Stimulated activated memory B cell treated with anti-CD40 and anti-IgM and Interleukin-4, amounts not matched to agents 10 μg/mL and 1 μg/mL and 100 μg/mL, for 72 hours (primary cell): Measurements from ENCODE around the gene HORMAD1.
"Not testable (repeated sequence)": the region's sequence is repeated elsewhere in the genome, so short reads cannot be mapped to it uniquely, and the experiment has no call there.

Experiments used
- ATAC-seq: fragments of 150-1000 bp; cut with Tn5 transposase; 2 replicates; pipeline ENCODE4 v1.10.0; 2021
- H3K27ac Mint-ChIP-seq: one replicate; pipeline ENCODE4 v1.8.0; 2022; ENCODE audit warnings: mild to moderate bottlenecking, mixed read lengths
- H3K27me3 Mint-ChIP-seq: one replicate; pipeline ENCODE4 v1.8.0; 2022; ENCODE audit warnings: mixed read lengths
- H3K36me3 Mint-ChIP-seq: one replicate; pipeline ENCODE4 v1.8.0; 2022; ENCODE audit warnings: mixed read lengths
- H3K4me1 Mint-ChIP-seq: one replicate; pipeline ENCODE4 v1.8.0; 2022; ENCODE audit warnings: mixed read lengths
- H3K4me3 Mint-ChIP-seq: one replicate; pipeline ENCODE4 v1.8.0; 2022; ENCODE audit warnings: mild to moderate bottlenecking, moderate library complexity, mixed read lengths
- H3K9me3 Mint-ChIP-seq: one replicate; pipeline ENCODE4 v1.8.0; 2022; ENCODE audit warnings: mixed read lengths

HORMAD1 gene, protein sequence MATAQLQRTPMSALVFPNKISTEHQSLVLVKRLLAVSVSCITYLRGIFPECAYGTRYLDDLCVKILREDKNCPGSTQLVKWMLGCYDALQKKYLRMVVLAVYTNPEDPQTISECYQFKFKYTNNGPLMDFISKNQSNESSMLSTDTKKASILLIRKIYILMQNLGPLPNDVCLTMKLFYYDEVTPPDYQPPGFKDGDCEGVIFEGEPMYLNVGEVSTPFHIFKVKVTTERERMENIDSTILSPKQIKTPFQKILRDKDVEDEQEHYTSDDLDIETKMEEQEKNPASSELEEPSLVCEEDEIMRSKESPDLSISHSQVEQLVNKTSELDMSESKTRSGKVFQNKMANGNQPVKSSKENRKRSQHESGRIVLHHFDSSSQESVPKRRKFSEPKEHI

DNA sequence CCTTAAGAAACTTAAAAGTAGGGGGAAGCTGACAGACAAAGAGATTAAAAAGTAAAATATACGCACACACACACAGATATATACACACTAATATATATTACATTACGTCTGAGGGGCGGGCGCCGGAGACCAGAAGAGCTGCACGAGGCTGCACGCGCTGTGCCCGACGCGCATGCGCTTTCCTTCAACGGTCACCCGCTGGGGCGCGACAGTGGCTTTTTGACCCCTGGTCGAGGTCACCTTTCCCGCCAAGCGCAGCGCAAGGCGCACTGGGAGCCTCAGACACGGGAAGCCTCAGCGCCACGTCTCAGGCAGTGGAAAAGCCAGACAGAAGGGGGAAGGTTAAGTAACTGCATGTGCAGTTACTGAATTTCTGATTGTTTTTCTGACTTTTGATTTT is at the start of gene HORMAD1:
Gene HORMAD1, minus strand, starts transcription at position 193 of the 400 bp plus-strand sequence. CDS start 1,390 bp downstream, outside the sequence.
- H3K27me3 Mint-ChIP-seq = no peaks in the 10 kb centered on the region
- no peak within 1 kb of the TSS for H3K4me3 Mint-ChIP-seq
- no peak within 1 kb of the TSS for H3K27ac Mint-ChIP-seq
- no peak for ATAC-seq
- peaks cover 6% of the 10 kb centered on the region for H3K36me3 Mint-ChIP-seq
- H3K9me3 Mint-ChIP-seq = no peaks in the 10 kb centered on the region
- no peaks in the 10 kb centered on the region for H3K4me1 Mint-ChIP-seq

GRCh38 chr1:150767704-150768103 is 47.0 kb upstream of the HORMAD1 start:
- not testable (repeated sequence) for ATAC-seq, H3K9me3 Mint-ChIP-seq, H3K36me3 Mint-ChIP-seq, H3K4me3 Mint-ChIP-seq, H3K27me3 Mint-ChIP-seq
- peak overlapping the region; percentile 99 for H3K27ac Mint-ChIP-seq
- peaks cover 45% of the 10 kb centered on the region for H3K4me1 Mint-ChIP-seq

DNA sequence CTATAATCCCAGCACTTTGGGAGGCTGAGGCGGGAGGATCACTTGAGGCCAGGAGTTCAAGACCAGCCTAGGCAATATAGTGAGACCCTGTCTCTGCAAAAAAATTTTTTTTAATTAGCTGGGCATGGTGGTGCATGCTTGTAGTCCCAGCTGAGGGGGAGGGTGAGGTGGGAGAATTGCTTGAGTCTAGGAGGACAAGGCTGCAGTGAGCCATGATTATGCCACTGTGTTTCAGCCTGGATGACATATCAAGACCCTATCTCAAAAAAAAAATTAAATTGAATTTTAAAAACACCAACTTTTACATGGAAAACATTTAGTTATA is 45.2 kb upstream of the HORMAD1 start:
- Mint-ChIP-seq H3K36me3 (peaks cover 22% of the 10 kb centered on the region), H3K4me1 (peaks cover 53% of the 10 kb centered on the region), H3K4me3 (peak overlapping the region; percentile 97), H3K27ac (peak overlapping the region; percentile 99)
- not testable (repeated sequence) for H3K27me3 Mint-ChIP-seq, H3K9me3 Mint-ChIP-seq
- ATAC-seq = peak; percentile 46

DNA sequence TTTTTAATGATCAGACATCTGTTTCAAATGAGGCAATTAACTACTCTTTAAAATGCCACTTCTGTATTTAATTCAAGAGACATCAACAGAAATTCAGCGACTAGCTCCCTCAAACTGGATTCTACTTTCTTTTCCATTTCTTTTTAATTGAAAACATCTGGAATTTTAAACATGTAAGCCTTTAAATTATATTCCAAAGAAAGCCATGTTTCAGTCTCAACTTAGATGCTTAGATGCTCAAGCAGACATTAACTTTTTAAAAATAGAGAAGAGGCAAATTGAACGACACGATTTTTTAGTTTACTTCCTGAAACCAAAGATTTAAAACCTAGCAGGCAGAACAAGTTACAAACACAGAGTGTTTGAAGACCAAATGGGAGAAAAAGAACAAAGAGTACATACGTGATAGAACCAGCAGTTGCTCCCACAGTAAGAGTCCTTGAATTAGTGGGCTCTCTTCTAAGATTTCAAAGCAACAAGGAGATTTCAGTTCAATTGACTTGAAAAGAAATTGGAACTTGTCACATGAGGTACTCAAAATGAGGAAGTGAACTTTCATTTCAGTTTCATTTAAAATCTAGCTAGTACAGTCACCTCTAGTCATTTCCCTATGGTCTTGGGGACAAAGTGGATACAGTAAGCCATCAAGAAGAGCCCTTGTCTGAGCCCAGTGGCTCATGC is 44.7 kb upstream of the HORMAD1 start, which contains the start of gene CTSS:
Gene CTSS, minus strand, starts transcription at position 483 of the 681 bp plus-strand sequence. CDS start 1,015 bp downstream, outside the sequence.
- peak within 1 kb of the TSS; percentile 99 for H3K27ac Mint-ChIP-seq
- H3K36me3 Mint-ChIP-seq = peaks cover 27% of the 10 kb centered on the region
- peaks cover under 1% of the 10 kb centered on the region for H3K9me3 Mint-ChIP-seq
- peak within 1 kb of the TSS; percentile 97 for H3K4me3 Mint-ChIP-seq
- peaks cover 53% of the 10 kb centered on the region for H3K4me1 Mint-ChIP-seq
- ATAC-seq = peak; percentile 96
- H3K27me3 Mint-ChIP-seq = no peaks in the 10 kb centered on the region

DNA sequence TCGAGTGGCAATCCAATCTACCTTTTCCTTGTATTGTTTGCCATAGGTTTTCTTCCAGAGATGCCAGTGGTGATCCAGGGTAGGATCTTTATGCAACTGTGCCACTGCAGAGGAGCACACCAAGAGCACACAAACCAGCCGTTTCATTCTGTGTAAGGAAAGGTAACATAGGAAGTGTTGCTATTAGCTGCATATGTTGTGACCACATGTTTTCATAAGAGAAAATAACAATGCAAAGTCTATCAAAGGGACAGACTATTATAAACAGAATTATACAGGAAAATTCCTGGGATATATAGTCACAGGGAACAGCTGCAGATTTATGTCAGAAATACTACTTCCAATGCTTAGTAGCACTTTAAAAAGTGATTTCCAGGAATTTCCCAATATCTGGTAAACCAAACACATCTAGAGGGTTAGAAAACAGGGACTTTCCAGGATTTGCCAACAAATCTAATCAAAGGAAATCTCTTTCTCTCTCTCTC is 44.0 kb upstream of the HORMAD1 start:
- Mint-ChIP-seq H3K27me3 (no peaks in the 10 kb centered on the region), H3K4me1 (peaks cover 60% of the 10 kb centered on the region), H3K4me3 (peak overlapping the region; percentile 97), H3K36me3 (peaks cover 35% of the 10 kb centered on the region), H3K27ac (peak overlapping the region; percentile 99), H3K9me3 (peaks cover 3% of the 10 kb centered on the region)
- ATAC-seq = peak; percentile 52

DNA sequence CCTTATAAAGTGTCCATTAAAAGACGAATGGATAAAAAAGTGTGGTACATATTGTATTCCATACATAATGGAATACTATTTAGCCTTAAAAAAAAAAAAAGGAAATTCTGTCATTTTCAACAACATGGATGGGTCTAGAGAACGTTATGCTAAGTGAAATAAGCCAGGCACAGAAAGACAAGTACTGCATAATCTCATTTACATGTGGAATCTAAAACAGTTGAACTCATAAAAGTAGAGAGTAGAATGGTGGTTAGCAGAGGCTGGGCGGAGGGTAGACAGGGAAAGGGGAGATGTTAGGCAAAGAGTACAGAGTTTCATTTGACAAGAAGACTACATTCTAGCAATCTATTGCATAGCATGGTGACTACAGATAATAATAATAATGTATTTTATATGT is 42.3 kb upstream of the HORMAD1 start:
- peaks cover 72% of the 10 kb centered on the region for H3K4me1 Mint-ChIP-seq
- H3K36me3 Mint-ChIP-seq = peaks cover 49% of the 10 kb centered on the region
- peak overlapping the region; percentile 55 for H3K27ac Mint-ChIP-seq
- H3K9me3 Mint-ChIP-seq = peaks cover 3% of the 10 kb centered on the region
- no peaks in the 10 kb centered on the region for H3K27me3 Mint-ChIP-seq
- ATAC-seq = no peak
- peak overlapping the region; percentile 68 for H3K4me3 Mint-ChIP-seq

- Mint-ChIP-seq H3K27me3 (no peaks in the 10 kb centered on the region), H3K4me1 (peaks cover 68% of the 10 kb centered on the region), H3K36me3 (peaks cover 54% of the 10 kb centered on the region), H3K4me3 (peak overlapping the region; percentile 68), H3K27ac (peak overlapping the region; percentile 55), H3K9me3 (peaks cover 3% of the 10 kb centered on the region)
- ATAC-seq = no peak
Observed at GRCh38 chr1:150762552-150762951, 41.9 kb upstream of the HORMAD1 start.

GRCh38 chr1:150761801-150762200 is 41.1 kb upstream of the HORMAD1 start:
- peaks cover 3% of the 10 kb centered on the region for H3K9me3 Mint-ChIP-seq
- H3K36me3 Mint-ChIP-seq = peaks cover 59% of the 10 kb centered on the region
- H3K4me1 Mint-ChIP-seq = peaks cover 68% of the 10 kb centered on the region
- H3K4me3 Mint-ChIP-seq = no peak overlapping the region
- no peaks in the 10 kb centered on the region for H3K27me3 Mint-ChIP-seq
- H3K27ac Mint-ChIP-seq = peak overlapping the region; percentile 75
- ATAC-seq = no peak

GRCh38 chr1:150760013-150760412 is 39.3 kb upstream of the HORMAD1 start:
- H3K27ac Mint-ChIP-seq = peak overlapping the region; percentile 75
- H3K9me3 Mint-ChIP-seq = peaks cover 3% of the 10 kb centered on the region
- peaks cover 61% of the 10 kb centered on the region for H3K36me3 Mint-ChIP-seq
- peaks cover 61% of the 10 kb centered on the region for H3K4me1 Mint-ChIP-seq
- H3K4me3 Mint-ChIP-seq = no peak overlapping the region
- H3K27me3 Mint-ChIP-seq = no peaks in the 10 kb centered on the region
- ATAC-seq = peak; percentile 62

DNA sequence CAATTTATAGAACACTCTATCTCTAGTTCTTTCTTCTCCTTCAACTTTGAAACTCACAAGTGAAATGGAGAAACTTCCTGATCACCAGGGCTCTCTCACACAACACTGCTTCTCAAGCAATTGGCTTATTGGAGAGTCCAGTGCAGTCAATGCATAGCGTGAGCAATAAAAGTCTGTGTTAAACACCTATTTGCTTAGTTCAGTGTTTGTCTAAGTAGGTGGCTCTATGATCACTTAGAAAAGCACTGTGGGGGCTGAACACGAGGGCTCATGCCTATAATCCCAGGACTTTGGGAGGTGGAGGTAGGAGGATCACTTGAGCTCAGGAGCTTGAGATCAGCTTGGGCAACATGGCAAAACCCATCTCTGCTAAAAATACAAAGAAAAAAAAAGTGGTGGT is 32.7 kb upstream of the HORMAD1 start:
- no peak overlapping the region for H3K27ac Mint-ChIP-seq
- H3K4me3 Mint-ChIP-seq = no peak overlapping the region
- H3K9me3 Mint-ChIP-seq = no peaks in the 10 kb centered on the region
- no peaks in the 10 kb centered on the region for H3K4me1 Mint-ChIP-seq
- no peaks in the 10 kb centered on the region for H3K27me3 Mint-ChIP-seq
- H3K36me3 Mint-ChIP-seq = peaks cover 64% of the 10 kb centered on the region
- no peak for ATAC-seq

- H3K27me3 Mint-ChIP-seq = no peaks in the 10 kb centered on the region
- H3K27ac Mint-ChIP-seq = no peak overlapping the region
- no peak for ATAC-seq
- H3K9me3 Mint-ChIP-seq = no peaks in the 10 kb centered on the region
- no peak overlapping the region for H3K4me3 Mint-ChIP-seq
- peaks cover 51% of the 10 kb centered on the region for H3K36me3 Mint-ChIP-seq
- no peaks in the 10 kb centered on the region for H3K4me1 Mint-ChIP-seq
Observed at GRCh38 chr1:150751443-150751842, 30.7 kb upstream of the HORMAD1 start.

- Mint-ChIP-seq H3K27ac (no peak overlapping the region), H3K36me3 (peaks cover 51% of the 10 kb centered on the region), H3K27me3 (no peaks in the 10 kb centered on the region), H3K9me3 (no peaks in the 10 kb centered on the region), H3K4me1 (no peaks in the 10 kb centered on the region), H3K4me3 (no peak overlapping the region)
- no peak for ATAC-seq
Observed at GRCh38 chr1:150749720-150750311, 29.1 kb upstream of the HORMAD1 start.

- H3K4me1 Mint-ChIP-seq = no peaks in the 10 kb centered on the region
- H3K27ac Mint-ChIP-seq = no peak overlapping the region
- no peaks in the 10 kb centered on the region for H3K9me3 Mint-ChIP-seq
- H3K36me3 Mint-ChIP-seq = peaks cover 51% of the 10 kb centered on the region
- no peaks in the 10 kb centered on the region for H3K27me3 Mint-ChIP-seq
- ATAC-seq = no peak
- no peak overlapping the region for H3K4me3 Mint-ChIP-seq
Observed at GRCh38 chr1:150748878-150749719, 28.4 kb upstream of the HORMAD1 start.

- no peak for ATAC-seq
- H3K27me3 Mint-ChIP-seq = no peaks in the 10 kb centered on the region
- no peaks in the 10 kb centered on the region for H3K9me3 Mint-ChIP-seq
- peaks cover 30% of the 10 kb centered on the region for H3K36me3 Mint-ChIP-seq
- H3K4me1 Mint-ChIP-seq = no peaks in the 10 kb centered on the region
- H3K27ac Mint-ChIP-seq = no peak overlapping the region
- H3K4me3 Mint-ChIP-seq = no peak overlapping the region
Observed at GRCh38 chr1:150730130-150730721, 9.5 kb upstream of the HORMAD1 start.
